ENCODE data around the gene MYLIP. TPM values are rescaled to one million over a fixed set of nuclear protein-coding genes. Genes with fewer than 3 reads are reported as not detected.

Gene MYLIP
- total RNA-seq, 2 donors from 2014 or later: 20.1 to 28.8 TPM

DNA sequence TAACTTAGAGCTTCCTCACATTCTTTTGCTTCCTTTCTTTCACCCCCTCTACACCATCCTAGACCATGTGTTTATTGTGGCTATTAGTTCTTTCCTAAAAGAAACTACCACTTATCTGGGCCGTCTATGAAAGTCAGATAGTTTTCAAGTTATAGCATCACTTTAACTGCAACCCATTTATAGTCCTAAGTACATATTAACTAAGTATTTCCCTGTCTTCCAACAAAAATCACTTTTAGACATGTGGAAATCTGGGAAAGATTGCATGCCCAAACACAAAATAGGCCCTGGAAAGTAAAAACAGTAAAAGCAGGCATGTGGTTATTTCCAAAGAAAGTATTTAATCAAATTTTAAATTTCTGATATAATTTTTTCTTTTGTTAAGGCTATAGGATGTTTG is 5.5 kb downstream of the MYLIP start:
- intact Hi-C loops (cut with DNase I): loop anchor here in 1 of 2 donors (5.0 to 10.0 kb wide), 2 partner anchors 50 to 442 kb away; no protein-coding TSS in a partner anchor
- no peak for DNase-seq (ENCODE audit: low spot score)

DNA sequence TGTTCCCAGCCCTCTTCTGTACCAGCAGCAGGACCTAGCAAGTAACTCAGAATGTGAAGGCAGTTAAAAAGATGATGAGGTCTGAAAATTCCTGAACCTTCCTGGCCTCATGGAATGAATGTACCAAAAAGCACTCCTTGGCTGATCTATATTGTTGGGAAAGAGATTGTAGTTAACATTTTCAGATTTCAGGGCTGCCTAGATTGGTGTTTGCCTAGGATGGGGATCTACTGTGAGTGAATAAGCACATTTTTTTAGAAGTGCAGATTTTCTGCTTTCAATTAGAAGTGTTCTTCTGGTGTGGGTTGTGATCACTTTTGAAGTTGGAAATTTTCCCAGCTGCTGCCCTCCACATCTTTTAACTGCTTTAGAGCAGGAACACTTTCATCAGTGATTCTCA is 6.2 kb downstream of the MYLIP start:
- no peak for DNase-seq (ENCODE audit: low spot score)
- intact Hi-C loops (cut with DNase I): loop anchor here in 1 of 2 donors (10.0 kb wide), 1 partner anchor 50 kb away; no protein-coding TSS in a partner anchor

DNA sequence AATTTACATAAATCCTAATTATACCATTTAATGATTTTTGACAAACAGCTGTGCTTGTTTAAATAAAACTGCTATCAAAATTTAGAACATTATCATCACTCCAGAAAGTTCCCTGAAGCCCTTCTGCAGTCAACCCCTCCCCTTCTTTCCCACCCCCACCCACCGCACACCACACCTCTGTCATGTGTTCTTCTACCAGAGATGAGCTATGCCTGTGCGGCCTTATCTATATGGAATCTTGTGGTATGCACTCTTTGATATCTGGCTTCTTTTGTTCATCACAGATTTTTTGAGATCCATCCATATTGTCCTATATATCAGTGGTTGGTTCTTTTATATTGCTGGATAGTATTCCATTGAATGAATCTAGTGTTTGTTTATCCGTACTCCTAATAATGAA is 7.2 kb downstream of the MYLIP start:
- intact Hi-C loops (cut with DNase I): loop anchor here in 1 of 2 donors (10.0 kb wide), 1 partner anchor 49 kb away; no protein-coding TSS in a partner anchor
- DNase-seq (ENCODE audit: low spot score): no peak

DNA sequence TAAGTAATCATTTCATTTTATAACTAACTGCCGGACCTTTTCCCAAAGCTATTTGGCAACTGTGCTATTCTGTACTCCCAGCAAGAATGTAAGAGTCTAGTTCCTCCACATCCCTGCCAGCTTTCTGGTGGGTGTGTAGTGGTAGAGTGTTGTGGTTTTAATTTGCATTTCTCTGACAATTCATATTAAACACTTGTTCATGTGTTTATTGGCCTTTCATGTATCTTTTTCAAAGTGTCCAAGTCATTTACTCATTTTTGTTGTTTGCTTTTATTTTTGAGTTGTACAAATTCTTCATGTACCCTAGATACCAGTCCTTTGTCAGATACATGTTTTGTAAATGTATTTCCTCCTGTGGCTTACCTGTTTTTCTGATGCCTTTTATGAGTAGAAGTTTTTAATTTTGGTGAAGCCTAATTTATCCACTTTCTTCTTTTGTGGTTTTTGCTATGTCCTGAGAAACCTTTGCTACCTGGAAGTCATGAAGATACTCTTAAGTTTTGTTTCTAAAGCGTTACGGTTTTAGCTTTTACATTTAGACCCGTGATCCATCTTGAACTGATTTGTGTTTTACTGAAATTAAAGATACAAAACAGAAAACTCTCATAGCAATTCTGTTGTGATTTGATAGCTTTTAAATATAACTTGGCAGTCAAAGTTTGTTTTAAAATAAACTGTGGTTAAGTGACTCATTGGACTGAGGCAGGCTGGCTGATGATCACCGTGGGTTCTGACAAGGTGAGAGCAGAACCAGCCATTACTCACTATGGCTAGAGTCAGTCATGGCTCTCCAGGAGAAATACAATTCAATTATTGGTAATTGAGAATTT is 8.0 kb downstream of the MYLIP start:
- no peak for DNase-seq (ENCODE audit: low spot score)
- intact Hi-C loops (cut with DNase I): loop anchor here in 1 of 2 donors (10.0 kb wide), 1 partner anchor 48 kb away; no protein-coding TSS in a partner anchor

DNA sequence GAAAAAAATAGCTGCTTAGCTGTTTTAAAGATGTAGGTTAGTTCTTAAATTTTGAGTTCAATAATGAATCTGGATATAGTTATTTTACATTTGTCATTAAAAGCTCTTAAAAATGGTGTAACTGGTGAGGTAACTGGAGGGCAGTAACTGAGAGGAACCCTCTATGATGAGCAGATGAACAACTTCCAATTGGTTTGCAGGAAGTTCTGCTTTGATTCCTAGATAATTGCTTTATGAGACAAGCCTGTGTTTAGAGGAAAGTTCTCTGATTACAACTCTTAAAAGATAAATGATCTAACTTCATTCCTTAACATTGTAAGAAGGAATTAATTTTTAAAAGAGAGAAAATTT is 8.5 kb downstream of the MYLIP start:
- no peak for DNase-seq (ENCODE audit: low spot score)
- intact Hi-C loops (cut with DNase I): loop anchor here in 1 of 2 donors (10.0 kb wide), 1 partner anchor 47 kb away; no protein-coding TSS in a partner anchor

DNA sequence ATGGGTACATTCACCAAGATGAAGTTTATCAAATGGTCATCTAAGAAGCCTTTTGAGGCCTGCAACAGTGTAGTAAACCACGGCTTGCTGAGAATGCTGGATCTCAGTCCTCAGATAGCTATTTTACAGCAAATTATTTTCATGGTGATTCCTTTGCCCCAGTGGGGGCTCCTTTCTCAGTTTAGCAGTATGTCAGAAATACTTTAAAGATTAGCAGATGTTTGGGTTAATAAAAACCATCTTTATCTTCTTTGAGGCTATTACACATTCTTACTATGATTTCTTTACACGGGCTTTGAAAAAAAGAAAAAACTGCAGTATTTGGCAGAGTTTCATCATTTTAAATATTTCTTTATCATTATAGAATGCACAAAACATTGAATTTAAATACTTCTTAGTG is 10.7 kb downstream of the MYLIP start:
- DNase-seq (ENCODE audit: low spot score): no peak
- intact Hi-C loops (cut with DNase I): loop anchor here in 1 of 2 donors (10.0 kb wide), 1 partner anchor 45 kb away; no protein-coding TSS in a partner anchor

DNA sequence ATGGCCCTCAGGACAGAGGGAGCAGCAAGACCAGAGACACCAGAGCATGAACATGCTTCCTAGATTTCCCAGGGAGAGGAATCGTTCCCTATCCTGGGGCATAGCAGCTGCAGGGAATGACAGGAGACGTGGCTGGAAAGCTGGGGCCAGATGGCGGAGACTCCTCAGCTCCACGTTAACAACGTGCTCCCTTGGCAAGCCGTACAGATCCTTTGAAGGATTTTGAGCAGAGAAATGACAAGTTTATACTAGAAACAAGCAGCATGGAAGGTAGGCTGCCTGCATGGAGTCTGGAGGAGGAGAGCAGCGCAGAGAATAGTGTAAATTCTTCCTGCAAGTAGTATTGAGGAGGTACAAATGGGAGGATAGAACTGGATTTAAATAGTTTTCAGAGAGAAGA is 11.7 kb downstream of the MYLIP start:
- intact Hi-C loops (cut with DNase I): loop anchor here in 1 of 2 donors (5.0 kb wide), 1 partner anchor 37 kb away; no protein-coding TSS in a partner anchor
- DNase-seq (ENCODE audit: low spot score): no peak

DNA sequence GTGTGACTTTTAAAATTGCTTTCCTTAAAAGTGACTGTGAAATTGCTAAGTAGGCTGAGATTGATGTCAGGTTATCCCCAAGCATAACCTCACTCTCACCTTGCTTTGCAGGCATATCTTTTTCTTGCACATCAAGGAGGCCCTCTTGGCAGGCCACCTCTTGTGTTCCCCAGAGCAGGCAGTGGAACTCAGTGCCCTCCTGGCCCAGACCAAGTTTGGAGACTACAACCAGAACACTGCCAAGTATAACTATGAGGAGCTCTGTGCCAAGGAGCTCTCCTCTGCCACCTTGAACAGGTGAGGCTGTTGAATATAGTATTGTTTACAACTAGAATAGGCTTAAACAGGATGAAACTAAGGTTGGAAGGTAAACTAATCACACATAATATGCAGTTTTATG is 12.6 kb downstream of the MYLIP start:
- DNase-seq (ENCODE audit: low spot score): no peak
- intact Hi-C loops (cut with DNase I): loop anchor here in 1 of 2 donors (5.0 kb wide), 1 partner anchor 36 kb away; no protein-coding TSS in a partner anchor

DNA sequence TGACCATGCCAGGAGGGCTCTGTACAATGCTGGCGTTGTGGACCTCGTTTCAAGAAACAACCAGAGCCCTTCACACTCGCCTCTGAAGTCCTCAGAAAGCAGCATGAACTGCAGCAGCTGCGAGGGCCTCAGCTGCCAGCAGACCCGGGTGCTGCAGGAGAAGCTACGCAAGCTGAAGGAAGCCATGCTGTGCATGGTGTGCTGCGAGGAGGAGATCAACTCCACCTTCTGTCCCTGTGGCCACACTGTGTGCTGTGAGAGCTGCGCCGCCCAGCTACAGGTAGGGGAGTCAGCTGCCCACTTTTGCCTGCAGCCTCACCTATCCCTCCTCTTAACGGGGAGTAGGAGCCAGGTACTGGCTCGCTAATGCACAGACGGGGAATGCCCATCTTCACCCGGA is 16.2 kb downstream of the MYLIP start:
- DNase-seq (ENCODE audit: low spot score): no peak
- intact Hi-C loops (cut with DNase I): no loop called here

DNA sequence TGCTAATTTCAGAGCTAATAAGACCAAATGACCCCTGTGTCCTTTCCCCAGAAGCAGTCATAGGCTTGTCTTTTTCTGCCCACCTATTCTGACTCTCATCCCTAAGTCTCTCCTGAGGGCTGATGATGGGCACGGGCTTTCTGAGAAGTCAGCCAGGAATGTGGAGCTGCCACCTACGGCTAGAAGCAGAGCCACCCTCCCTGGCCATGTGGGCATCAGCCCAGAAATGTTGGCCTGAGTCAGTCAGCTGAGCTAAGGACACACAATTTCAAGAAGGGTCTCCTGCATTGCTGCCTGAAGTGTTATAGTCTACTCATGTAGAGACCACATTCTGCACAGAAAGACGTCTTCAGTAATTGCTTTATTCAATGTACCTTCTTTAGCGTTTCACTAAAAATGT is 17.1 kb downstream of the MYLIP start:
- intact Hi-C loops (cut with DNase I): no loop called here
- DNase-seq (ENCODE audit: low spot score): no peak

DNA sequence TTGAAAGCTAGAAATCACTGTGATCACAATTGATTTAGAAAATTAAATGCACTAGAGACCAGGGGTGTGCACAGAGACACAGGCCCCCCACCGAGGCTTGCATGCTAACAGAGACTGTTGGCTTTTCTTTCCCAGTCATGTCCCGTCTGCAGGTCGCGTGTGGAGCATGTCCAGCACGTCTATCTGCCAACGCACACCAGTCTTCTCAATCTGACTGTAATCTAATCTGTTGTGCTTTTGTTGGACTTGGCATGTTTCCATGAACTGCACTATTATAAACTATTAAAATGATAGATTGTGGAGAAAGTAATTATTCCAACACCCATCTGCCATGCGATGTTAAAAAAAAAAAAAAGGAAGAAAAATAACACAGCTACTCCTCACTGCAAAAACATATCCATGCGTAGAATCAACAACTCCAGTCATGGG is 17.7 kb downstream of the MYLIP start:
- no peak for DNase-seq (ENCODE audit: low spot score)
- intact Hi-C loops (cut with DNase I): no loop called here

DNA sequence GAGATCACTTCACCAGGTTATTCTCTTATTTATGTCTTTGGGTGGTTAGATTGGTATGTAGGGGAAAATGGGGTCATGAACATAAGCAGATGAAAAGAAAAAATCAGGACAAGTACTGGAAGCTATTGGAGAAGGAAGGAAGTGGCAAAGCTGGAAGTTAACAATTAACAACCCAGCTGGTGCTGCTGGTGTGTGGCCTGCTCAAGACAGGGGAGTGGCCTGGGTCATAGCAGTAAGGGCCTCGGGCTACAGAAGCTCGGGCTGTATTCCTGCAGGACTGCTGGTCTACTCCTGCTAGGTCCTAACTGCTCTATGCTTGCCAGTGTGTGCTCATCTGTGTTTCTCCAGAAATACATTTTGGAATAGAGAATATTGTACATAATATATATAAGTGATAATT is 19.6 kb downstream of the MYLIP start:
- DNase-seq (ENCODE audit: low spot score): no peak
- intact Hi-C loops (cut with DNase I): no loop called here

DNA sequence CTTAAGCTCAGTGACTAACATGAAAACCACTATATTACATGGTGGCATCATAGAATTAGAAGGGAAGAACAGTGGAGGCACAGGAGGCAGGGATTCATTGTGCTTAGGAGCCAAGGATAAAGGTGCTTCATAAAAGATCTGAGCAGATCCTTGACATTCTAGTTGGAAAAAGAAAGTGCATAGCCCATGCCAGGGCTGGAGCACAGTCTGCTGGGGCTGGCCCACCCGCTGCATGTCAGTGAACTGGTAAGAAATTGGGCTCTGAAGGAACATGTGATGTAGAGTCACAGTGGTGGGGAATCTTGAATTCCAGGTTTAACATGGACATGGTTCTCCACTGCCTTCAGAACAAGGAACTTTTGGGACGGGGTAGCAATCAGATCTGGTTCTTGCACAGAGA is 20.4 kb downstream of the MYLIP start:
- intact Hi-C loops (cut with DNase I): no loop called here

DNA sequence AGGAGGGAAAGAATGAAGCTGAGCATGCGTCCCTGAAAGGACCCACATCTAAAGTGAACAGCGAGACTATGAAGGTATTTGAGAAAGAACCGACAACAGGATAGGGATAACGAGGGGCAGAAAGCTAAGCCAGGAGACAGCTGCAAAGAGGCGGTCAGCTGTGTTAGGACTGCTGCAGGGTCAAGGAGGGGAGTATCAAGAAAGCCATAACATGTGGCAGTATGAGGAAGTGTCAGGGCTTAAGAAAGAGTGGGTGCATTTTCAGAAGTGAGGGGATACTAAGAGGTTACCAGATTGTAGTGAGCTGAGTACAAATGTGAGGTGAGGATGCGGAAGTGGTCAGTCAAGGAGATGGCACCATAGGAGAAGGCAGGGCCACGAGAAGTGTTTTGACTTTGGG is 21.2 kb downstream of the MYLIP start:
- intact Hi-C loops (cut with DNase I): no loop called here
- no peak for DNase-seq (ENCODE audit: low spot score)

More for the DNA sequence above, 20.4 kb downstream of the MYLIP start:
- no peak for DNase-seq (ENCODE audit: low spot score)

DNA sequence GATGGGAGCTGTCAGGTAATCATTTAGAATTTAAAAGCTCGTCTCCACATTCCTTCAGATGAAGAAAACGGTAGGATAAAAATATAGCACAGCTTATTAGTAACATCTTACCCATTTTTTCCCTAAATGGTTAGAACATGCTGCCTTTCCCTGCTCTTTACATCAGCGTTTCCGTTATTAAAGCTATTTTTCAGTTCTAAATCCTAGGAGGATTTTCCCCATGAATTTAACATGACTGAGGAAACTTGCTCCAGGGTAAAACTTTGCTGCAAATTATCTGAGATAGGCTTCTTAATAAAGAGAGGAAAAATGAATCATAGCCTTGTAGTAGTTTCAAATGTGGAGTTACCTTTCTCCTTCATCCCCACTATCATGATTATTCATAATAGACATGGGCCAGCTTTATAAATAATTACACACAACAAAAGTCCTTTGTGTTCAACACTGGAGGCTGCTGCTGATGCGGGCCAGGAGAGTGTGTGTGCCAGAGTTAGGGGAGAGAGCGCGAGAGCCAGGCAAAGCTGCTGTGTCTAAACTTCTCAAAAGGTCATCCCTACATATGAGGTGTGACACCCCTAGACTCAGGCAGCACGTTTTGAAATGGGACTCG is 24.4 kb downstream of the MYLIP start:
- DNase-seq (ENCODE audit: low spot score): no peak
- intact Hi-C loops (cut with DNase I): no loop called here

DNA sequence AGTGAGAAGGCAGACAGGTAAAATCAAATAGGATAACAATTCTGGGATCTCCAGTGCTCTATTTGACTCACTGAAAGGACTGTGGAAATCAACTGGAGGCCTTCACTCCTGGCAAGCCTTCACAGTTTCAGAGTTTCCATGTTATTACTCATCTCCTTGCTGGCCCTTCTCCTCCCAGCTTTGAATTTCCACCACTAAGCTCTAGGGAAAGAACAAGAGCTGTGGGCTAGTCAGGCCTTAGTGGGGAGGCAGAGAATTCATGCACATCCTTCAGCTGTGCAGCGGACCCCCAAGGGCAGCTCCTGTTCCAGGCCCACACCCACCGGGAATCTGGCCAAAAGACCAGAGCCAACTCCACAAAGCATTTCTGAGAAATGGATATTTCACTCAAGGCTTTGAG is 26.0 kb downstream of the MYLIP start:
- intact Hi-C loops (cut with DNase I): no loop called here
- peak; percentile 83 for DNase-seq (ENCODE audit: low spot score)

DNA sequence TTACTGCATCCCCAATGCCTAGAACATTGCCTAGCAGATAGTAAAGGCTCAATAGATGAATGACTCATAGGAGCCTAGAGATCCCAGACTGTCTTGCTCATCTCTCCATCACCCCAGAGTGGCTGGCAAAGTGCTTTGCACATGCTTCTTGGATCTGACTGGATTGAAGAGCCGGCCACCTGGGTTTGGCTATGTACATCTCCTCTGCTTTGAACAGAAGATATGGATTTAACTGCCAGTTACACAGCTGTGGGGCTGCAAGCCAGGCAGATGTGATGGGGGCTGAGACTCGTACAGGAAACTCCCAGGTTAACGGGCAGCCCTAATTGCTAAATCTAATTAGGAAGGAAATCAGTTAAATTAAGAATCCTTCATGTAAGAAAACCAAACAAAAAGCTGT is 28.6 kb downstream of the MYLIP start:
- intact Hi-C loops (cut with DNase I): no loop called here
- DNase-seq (ENCODE audit: low spot score): no peak

DNA sequence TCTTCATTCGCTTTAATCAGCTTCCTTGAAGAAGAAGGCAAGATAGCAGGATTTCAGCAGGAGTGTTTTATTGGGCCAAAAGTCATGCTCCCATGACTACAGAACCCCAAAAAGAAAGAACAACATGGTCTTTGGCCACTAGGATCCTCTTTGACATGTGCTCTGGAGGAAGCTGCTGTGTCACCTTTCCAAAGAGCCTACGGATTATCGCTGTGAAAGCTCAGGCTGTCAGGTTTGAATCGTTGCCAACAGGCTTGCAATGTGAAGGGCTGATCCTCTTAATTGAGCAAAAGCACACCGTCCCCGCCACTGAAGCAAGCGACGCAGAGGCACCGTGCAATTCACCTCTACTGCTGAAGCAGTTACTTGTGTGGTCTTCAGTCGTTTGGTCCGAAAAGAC is 29.0 kb downstream of the MYLIP start:
- no peak for DNase-seq (ENCODE audit: low spot score)
- intact Hi-C loops (cut with DNase I): no loop called here

DNA sequence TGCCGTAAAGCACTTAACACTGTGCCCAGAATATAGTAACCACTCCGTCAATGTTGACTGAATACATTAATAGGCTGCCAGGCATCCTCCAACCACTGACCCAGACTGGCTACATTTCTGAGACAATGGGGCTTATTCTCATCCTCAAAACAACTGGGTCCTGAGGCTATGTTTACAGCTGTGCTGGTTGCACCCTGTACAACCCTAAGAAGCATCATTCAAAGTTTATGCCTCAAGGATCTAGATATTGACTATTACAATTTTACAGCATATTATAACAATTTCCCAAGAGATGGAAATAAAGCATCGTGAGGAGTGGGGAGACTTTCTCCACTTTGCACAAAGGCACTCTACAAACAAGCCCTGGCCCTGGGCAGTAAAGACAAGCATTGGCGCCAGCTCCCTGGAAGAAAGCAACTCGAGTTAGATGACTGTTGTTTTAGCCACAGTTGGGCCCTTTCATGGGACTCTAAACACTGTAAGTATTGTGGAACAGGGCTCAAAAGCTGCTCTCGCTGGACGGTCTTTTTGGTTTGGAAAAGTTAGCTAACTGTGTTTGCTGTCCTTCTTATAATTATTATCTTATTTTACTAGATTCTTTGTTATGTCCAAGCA is 30.2 kb downstream of the MYLIP start:
- no peak for DNase-seq (ENCODE audit: low spot score)
- intact Hi-C loops (cut with DNase I): no loop called here

DNA sequence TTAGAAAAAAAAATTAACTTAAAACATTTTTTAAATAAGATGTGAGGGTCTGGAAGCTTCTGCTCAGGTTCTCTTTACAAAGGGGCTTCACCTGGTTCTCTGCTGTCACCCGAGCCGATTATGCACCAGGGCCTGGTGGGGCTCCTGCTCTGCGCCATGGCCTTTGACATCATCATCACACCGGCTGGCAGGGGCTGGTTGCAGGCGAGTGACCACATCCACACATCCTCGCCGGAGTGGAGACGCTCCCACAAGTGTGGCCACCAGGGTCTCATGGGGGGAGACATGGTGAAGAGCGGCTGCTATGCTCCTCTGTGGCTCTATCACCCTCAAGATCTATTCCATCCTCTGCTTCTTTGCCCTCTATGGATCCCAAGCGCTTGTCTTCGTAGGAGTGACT is 31.9 kb downstream of the MYLIP start:
- DNase-seq (ENCODE audit: low spot score): no peak
- intact Hi-C loops (cut with DNase I): no loop called here

Data from posterior vena cava (tissue), 2 donors.